Activated CD4-positive, alpha-beta T cell treated with anti-CD3 and anti-CD28 coated beads, Interleukin-10, Interleukin-2, amounts not matched to agents 100 ng/mL and 50 ng/mL, durations not matched to agents 16 hours and 8 hours (primary cell): ENCODE data around the gene ELAC2.

Experiments
- DNase-seq: peaks from one replicate; pipeline ENCODE4 v3.0.0-alpha.2; 2020

Gene ELAC2

GRCh38 chr17:13014801-13015200, 3.0 kb downstream of the ELAC2 start:
- no peak for DNase-seq

- no peak for DNase-seq
Measured at GRCh38 chr17:13010959-13011358, 6.9 kb downstream of the ELAC2 start.

- no peak for DNase-seq
Measured at GRCh38 chr17:13008461-13008860, 9.4 kb downstream of the ELAC2 start.

- no peak for DNase-seq
Measured at GRCh38 chr17:13005530-13005929, 12.3 kb downstream of the ELAC2 start.

- DNase-seq = no peak
Measured at GRCh38 chr17:13004336-13004735, 13.5 kb downstream of the ELAC2 start.

- no peak for DNase-seq
Measured at GRCh38 chr17:13003927-13004326, 13.9 kb downstream of the ELAC2 start.

GRCh38 chr17:13003454-13003851, 14.4 kb downstream of the ELAC2 start:
- DNase-seq = no peak

GRCh38 chr17:13002761-13003453, 14.9 kb downstream of the ELAC2 start:
- peak; percentile 38 for DNase-seq

- DNase-seq = no peak
Measured at GRCh38 chr17:13001991-13002615, 15.7 kb downstream of the ELAC2 start.

GRCh38 chr17:13000561-13000960, 17.3 kb downstream of the ELAC2 start:
- no peak for DNase-seq

GRCh38 chr17:12998874-12999273, 19.0 kb downstream of the ELAC2 start:
- no peak for DNase-seq

- DNase-seq = no peak
Measured at GRCh38 chr17:12998461-12998860, 19.4 kb downstream of the ELAC2 start.

GRCh38 chr17:12996941-12997340, 20.9 kb downstream of the ELAC2 start:
- DNase-seq = no peak

GRCh38 chr17:12996357-12996756, 21.5 kb downstream of the ELAC2 start:
- DNase-seq = no peak

GRCh38 chr17:12995896-12996295, 21.9 kb downstream of the ELAC2 start:
- no peak for DNase-seq

GRCh38 chr17:12995106-12995895, 22.5 kb downstream of the ELAC2 start:
- no peak for DNase-seq

- no peak for DNase-seq
Measured at GRCh38 chr17:12994341-12995074, 23.3 kb downstream of the ELAC2 start.

- DNase-seq = no peak
Measured at GRCh38 chr17:12993631-12994030, 24.2 kb downstream of the ELAC2 start.

GRCh38 chr17:12992676-12993075, 25.2 kb downstream of the ELAC2 start:
- no peak for DNase-seq

GRCh38 chr17:12990926-12991325, 26.9 kb downstream of the ELAC2 start:
- no peak for DNase-seq

- no peak for DNase-seq
Measured at GRCh38 chr17:12990041-12990808, 27.6 kb downstream of the ELAC2 start.

- no peak for DNase-seq
Measured at GRCh38 chr17:12987120-12987519, 30.7 kb downstream of the ELAC2 start.
